Neural progenitor cell (in vitro differentiated cells): ENCODE data around the gene RUSC2. TPM values are rescaled to one million over a fixed set of nuclear protein-coding genes. Genes with fewer than 3 reads are reported as not detected.
A peak's percentile ranks its signal among the peaks of the same experiment; 100 is the strongest.

Experiments
- DNase-seq: peaks from one replicate; pipeline ENCODE4 v3.0.0-alpha.2; 2016; ENCODE audit warnings: low spot score
- H2AFZ ChIP-seq: fragments of 200-600 bp; sonication (generic); replicated peaks from 2 replicates; pipeline ENCODE4 v1.6.1; 2016; ENCODE audit warnings: antibody characterized with exemption
- H3F3A ChIP-seq: fragments of 200-600 bp; sonication (generic); 2 replicates; pipeline ENCODE4 v1.6.1; 2016; ENCODE audit warnings: antibody characterized with exemption, low read depth
- H3K27ac ChIP-seq: fragments of 200-600 bp; sonication (generic); 2 replicates; pipeline ENCODE4 v1.5.1; 2016; ENCODE audit warnings: mild to moderate bottlenecking
- H3K27me3 ChIP-seq: fragments of 200-600 bp; sonication (generic); 2 replicates; pipeline ENCODE4 v1.6.1; 2016; ENCODE audit warnings: mild to moderate bottlenecking, moderate library complexity
- H3K36me3 ChIP-seq: fragments of 200-600 bp; sonication (generic); 2 replicates; pipeline ENCODE4 v1.5.1; 2016
- H3K4me1 ChIP-seq: fragments of 200-600 bp; sonication (generic); 2 replicates; pipeline ENCODE4 v1.6.1; 2016; ENCODE audit warnings: mixed run types
- H3K4me2 ChIP-seq: fragments of 200-600 bp; sonication (generic); 2 replicates; pipeline ENCODE4 v1.6.1; 2016
- H3K4me3 ChIP-seq: fragments of 200-600 bp; sonication (generic); 2 replicates; pipeline ENCODE4 v1.5.1; 2016
- H3K79me2 ChIP-seq: fragments of 200-600 bp; sonication (generic); 2 replicates; pipeline ENCODE4 v1.6.1; 2016; ENCODE audit warnings: low read depth
- H3K9ac ChIP-seq: fragments of 200-600 bp; sonication (generic); 2 replicates; pipeline ENCODE4 v1.6.1; 2016
- H3K9me3 ChIP-seq: fragments of 200-600 bp; sonication (generic); 2 replicates; pipeline ENCODE4 v1.5.1; 2016; ENCODE audit warnings: low read depth
- H4K20me1 ChIP-seq: fragments of 200-600 bp; sonication (generic); 2 replicates; pipeline ENCODE4 v1.6.1; 2016; ENCODE audit warnings: low read depth
- H3K27ac Mint-ChIP-seq: 3 replicates; pipeline ENCODE4 v1.8.0; 2021; ENCODE audit warnings: mixed read lengths
- H3K27me3 Mint-ChIP-seq: 2 replicates; pipeline ENCODE4 v1.8.0; 2022; ENCODE audit warnings: low read depth, mild to moderate bottlenecking, inconsistent platforms, moderate library complexity, mixed read lengths; ENCODE audit not compliant: insufficient read depth
- H3K36me3 Mint-ChIP-seq: 3 replicates; pipeline ENCODE4 v1.8.0; 2021; ENCODE audit warnings: mixed read lengths
- H3K4me1 Mint-ChIP-seq: 3 replicates; pipeline ENCODE4 v1.8.0; 2021; ENCODE audit warnings: mixed read lengths
- H3K4me3 Mint-ChIP-seq: 3 replicates; pipeline ENCODE4 v1.8.0; 2021; ENCODE audit warnings: mild to moderate bottlenecking, moderate library complexity, mixed read lengths
- H3K9me3 Mint-ChIP-seq: 3 replicates; pipeline ENCODE4 v1.8.0; 2020; ENCODE audit warnings: mixed read lengths
- EZH2 ChIP-seq: fragments of 200-600 bp; sonication (generic); IDR thresholded peaks from 2 replicates; pipeline ENCODE4 v1.6.1; 2017; ENCODE audit warnings: antibody characterized with exemption, mild to moderate bottlenecking, moderate library complexity
- EZH2phosphoT487 ChIP-seq: fragments of 200-600 bp; sonication (generic); IDR thresholded peaks from 2 replicates; pipeline ENCODE4 v1.6.1; 2017; ENCODE audit warnings: antibody characterized with exemption
- total RNA-seq: library from RNA; depleted of rRNA; stranded (reverse); fragments of >200 nt; gene quantifications from 2 replicates; pipeline ENCODE4 v1.2.3, GENCODE V29; 2015; ENCODE audit warnings: low replicate concordance
- TF ChIP-seq, protein P1 (sequence below): fragments of 200-600 bp; sonication (generic); IDR thresholded peaks from 2 replicates; pipeline ENCODE4 v1.5.1; 2017; ENCODE audit warnings: antibody characterized with exemption, mild to moderate bottlenecking

The RUSC2 gene
- total RNA-seq, 1 donor from 2014 or later = 3.5 TPM

DNA sequence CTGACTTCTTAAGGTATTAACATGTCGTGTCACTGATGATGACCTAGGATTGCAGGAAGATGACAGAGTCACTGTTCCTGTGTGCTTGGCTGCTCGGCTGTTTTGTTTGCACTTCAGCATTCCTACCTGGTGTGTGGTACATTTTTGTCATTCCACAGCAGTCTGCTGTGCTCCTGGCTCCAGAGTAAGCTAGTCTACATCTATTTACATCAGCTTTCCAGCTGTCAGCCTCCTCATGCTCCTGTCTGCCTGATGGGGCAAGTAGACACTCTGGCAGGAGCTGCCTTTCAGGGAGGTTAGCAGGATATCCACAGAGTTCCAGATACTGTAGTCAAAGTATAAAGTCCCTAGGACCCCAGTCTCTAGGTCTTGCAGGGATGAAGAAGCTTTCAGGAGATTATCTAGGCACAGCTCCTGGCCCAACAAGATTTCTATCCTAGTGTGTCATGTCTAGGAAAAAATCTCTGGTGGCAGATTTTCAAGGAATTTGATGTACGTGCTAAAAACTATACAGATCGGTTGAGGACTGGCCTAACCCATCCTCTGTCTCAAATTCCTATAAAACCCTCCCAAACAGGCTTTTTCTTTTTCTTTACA, 28.4 kb downstream of the RUSC2 start:
- H3K9me3 ChIP-seq = no peaks in the 10 kb centered on the region
- peak overlapping the region; percentile 30 for H3K4me3 Mint-ChIP-seq
- no peaks in the 10 kb centered on the region for H3K79me2 ChIP-seq
- H3K9me3 Mint-ChIP-seq = no peaks in the 10 kb centered on the region
- no peaks in the 10 kb centered on the region for H3K36me3 Mint-ChIP-seq
- no peaks in the 10 kb centered on the region for H3K36me3 ChIP-seq
- H2AFZ ChIP-seq = no peak overlapping the region
- peak; percentile 83 for DNase-seq
- peaks cover 3% of the 10 kb centered on the region for H4K20me1 ChIP-seq
- H3K27me3 Mint-ChIP-seq = no peaks in the 10 kb centered on the region
- TF ChIP-seq EZH2phosphoT487 (no peak), EZH2 (no peak)
- TF ChIP-seq, protein P1, sequence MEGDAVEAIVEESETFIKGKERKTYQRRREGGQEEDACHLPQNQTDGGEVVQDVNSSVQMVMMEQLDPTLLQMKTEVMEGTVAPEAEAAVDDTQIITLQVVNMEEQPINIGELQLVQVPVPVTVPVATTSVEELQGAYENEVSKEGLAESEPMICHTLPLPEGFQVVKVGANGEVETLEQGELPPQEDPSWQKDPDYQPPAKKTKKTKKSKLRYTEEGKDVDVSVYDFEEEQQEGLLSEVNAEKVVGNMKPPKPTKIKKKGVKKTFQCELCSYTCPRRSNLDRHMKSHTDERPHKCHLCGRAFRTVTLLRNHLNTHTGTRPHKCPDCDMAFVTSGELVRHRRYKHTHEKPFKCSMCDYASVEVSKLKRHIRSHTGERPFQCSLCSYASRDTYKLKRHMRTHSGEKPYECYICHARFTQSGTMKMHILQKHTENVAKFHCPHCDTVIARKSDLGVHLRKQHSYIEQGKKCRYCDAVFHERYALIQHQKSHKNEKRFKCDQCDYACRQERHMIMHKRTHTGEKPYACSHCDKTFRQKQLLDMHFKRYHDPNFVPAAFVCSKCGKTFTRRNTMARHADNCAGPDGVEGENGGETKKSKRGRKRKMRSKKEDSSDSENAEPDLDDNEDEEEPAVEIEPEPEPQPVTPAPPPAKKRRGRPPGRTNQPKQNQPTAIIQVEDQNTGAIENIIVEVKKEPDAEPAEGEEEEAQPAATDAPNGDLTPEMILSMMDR = no peak
- H3K27me3 ChIP-seq = no peaks in the 10 kb centered on the region
- H3K4me2 ChIP-seq = peak overlapping the region; percentile 36
- H3K27ac Mint-ChIP-seq = peak overlapping the region; percentile 70
- H3F3A ChIP-seq = peaks cover 20% of the 10 kb centered on the region
- peak overlapping the region; percentile 15 for H3K27ac ChIP-seq
- no peak overlapping the region for H3K4me3 ChIP-seq
- peaks cover 35% of the 10 kb centered on the region for H3K4me1 ChIP-seq
- no peak overlapping the region for H3K9ac ChIP-seq
- peaks cover 49% of the 10 kb centered on the region for H3K4me1 Mint-ChIP-seq

DNA sequence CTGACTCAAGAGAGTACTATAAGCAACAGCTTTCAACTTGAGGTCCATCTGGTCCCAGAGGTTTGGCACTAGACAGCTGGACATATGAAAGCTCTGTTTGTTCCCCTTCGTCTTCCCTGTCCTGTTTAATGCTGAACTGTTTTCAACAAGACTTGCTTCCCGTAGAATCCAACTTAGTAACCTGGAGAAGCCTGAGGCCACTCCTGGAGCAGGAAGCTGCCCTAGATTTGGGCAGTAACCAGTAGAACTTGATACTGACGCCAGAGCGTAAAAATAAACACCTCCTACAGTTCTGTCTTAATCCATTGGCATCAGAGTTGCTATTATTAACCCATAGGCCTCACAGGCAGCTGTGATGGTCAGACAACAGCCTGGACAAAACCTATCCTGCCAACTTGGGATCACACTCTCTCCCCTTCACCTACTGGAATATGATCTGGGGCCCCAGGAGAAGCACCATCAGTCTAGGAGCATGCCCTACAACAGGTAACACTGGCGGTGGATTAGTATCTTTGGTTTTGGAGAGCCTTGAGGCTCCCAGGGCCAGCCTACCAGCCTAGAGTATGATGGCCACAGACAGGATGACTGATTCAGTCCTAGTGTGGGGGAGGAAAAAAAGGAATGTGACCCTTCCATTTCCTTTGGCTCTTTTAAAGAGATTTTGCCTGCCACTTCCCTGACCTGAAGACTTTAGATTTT, 29.2 kb downstream of the RUSC2 start:
- Mint-ChIP-seq H3K4me3 (no peak overlapping the region), H3K9me3 (no peaks in the 10 kb centered on the region), H3K27ac (peak overlapping the region; percentile 92), H3K36me3 (no peaks in the 10 kb centered on the region), H3K4me1 (peaks cover 49% of the 10 kb centered on the region), H3K27me3 (no peaks in the 10 kb centered on the region)
- Histone ChIP-seq H3K4me2 (peak overlapping the region; percentile 36), H3F3A (peaks cover 20% of the 10 kb centered on the region), H3K9me3 (no peaks in the 10 kb centered on the region), H3K4me1 (peaks cover 35% of the 10 kb centered on the region), H3K4me3 (no peak overlapping the region), H4K20me1 (peaks cover 3% of the 10 kb centered on the region), H2AFZ (no peak overlapping the region), H3K27ac (no peak overlapping the region), H3K36me3 (no peaks in the 10 kb centered on the region), H3K79me2 (no peaks in the 10 kb centered on the region), H3K9ac (no peak overlapping the region), H3K27me3 (no peaks in the 10 kb centered on the region)
- TF ChIP-seq, protein P1 = no peak
- no peak for TF ChIP-seq EZH2phosphoT487
- TF ChIP-seq EZH2 = no peak
- no peak for DNase-seq

DNA sequence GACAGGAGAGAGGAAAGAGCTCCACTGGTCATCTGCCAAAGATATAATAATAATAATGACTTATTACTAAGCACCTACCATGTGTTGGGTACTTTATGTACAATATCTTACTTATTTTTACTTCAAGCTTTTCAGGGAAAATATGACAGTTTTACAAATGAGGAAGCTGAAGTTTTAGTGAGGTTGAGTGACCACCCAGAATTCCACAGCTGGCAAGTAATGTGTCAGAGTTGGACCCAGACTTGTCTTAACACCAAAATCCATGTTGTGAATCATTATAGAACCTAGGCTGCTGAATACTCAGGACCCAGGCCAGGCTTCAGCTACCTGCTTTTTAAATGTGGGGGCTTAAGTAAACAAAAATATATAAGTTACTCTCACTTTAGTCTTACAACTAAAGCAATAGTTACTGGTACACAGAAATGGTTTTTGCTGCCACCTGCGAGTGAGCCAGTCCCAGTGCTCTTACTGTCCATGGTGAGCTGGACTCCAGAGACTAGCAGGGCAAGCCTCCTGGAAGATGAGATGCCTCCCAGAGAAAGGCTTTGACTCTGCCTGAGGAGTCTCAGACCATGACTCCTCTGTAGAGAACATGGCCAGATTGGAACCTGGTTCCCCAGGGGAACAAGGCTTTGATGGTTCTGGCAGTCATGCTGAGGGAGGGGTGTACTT, 29.9 kb downstream of the RUSC2 start:
- peak overlapping the region; percentile 53 for H3K27ac Mint-ChIP-seq

More for the DNA sequence above, 29.9 kb downstream of the RUSC2 start:
- H4K20me1 ChIP-seq = peaks cover 3% of the 10 kb centered on the region
- H2AFZ ChIP-seq = no peak overlapping the region
- H3K9ac ChIP-seq = no peak overlapping the region
- H3K27ac ChIP-seq = no peak overlapping the region
- peaks cover 35% of the 10 kb centered on the region for H3K4me1 ChIP-seq
- H3K9me3 ChIP-seq = no peaks in the 10 kb centered on the region
- DNase-seq = no peak
- no peaks in the 10 kb centered on the region for H3K27me3 ChIP-seq
- H3K4me3 ChIP-seq = no peak overlapping the region
- H3K9me3 Mint-ChIP-seq = no peaks in the 10 kb centered on the region
- no peaks in the 10 kb centered on the region for H3K27me3 Mint-ChIP-seq
- H3K79me2 ChIP-seq = no peaks in the 10 kb centered on the region
- no peaks in the 10 kb centered on the region for H3K36me3 ChIP-seq
- H3F3A ChIP-seq = peaks cover 20% of the 10 kb centered on the region
- H3K4me2 ChIP-seq = no peak overlapping the region
- TF ChIP-seq EZH2 = no peak
- TF ChIP-seq, protein P1 = no peak
- no peak for TF ChIP-seq EZH2phosphoT487
- no peaks in the 10 kb centered on the region for H3K36me3 Mint-ChIP-seq
- no peak overlapping the region for H3K4me3 Mint-ChIP-seq
- peaks cover 49% of the 10 kb centered on the region for H3K4me1 Mint-ChIP-seq
